CD4-positive, alpha-beta T cell treated with Interleukin-2 at 100 ng/mL for 4 hours (primary cell): ENCODE data around the gene MYO5B.
"Not testable (repeated sequence)": the region's sequence is repeated elsewhere in the genome, so short reads cannot be mapped to it uniquely, and the experiment has no call there.

Experiments used
- DNase-seq: peaks from one replicate; pipeline ENCODE4 v3.0.0-alpha.2; 2020; ENCODE audit warnings: low spot score

The MYO5B gene

DNA sequence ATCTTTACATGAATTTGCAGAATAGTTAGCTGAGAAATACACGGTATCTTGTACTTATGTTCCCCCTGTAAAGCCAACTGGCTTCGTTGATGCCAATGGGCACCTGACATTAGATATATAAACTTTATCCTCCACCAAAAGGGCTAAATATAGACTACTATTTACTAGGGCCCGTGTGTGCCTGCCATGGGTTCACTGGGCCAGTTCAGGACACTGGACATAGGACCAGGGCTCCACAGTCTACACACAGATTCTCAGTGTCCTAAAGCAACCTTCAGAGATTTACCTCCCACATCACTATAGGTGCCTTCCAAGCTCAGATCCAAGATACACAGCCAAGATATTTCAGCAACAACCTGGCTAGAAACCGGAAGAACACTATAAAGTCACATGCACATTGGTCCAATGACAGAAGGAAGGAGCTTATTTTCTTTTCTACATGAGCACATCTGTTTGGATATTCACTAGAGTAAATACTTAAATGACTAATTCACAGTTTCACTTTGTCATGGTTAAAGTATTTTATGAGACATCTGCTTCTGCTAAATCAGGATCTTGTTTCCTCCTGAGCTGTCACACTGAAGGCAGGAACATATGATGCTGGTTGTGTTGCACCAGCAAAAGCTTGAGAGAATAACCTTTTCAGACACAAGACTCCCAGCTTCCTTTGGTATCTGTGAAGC, 95.1 kb downstream of the MYO5B start:
- no peak for DNase-seq

- DNase-seq, result no peak
Measured at GRCh38 chr18:50097702-50098101, 97.2 kb downstream of the MYO5B start.

- no peak for DNase-seq
Measured at GRCh38 chr18:50096766-50097435, 98.0 kb downstream of the MYO5B start.

GRCh38 chr18:50094786-50095185, 100.2 kb downstream of the MYO5B start:
- DNase-seq, result not testable (repeated sequence)

DNA sequence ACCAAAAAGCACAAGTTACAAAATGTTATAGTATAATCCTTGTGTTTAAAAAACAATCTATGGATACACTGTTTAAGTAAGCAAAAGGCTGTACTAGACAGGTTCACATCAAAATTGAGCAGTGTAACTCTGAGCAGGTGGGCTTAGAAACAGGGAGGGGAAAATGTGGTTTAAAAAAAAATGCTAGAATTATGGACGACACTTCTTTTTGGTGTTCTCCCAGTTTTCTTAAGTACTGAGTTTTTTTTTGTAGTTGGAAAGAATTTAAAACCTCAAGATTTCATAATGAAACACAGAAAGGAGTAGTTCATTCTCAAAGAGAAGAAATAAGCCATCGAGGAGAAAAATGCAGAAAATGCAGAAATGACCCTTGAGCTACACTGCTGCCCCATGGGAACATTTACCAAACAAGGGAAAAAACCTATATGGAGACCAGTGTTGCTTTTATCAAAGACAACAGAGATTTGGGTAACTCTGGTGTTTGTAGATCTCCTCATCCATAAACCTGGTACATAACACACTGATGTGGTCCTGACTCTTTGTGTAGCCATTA, 100.7 kb downstream of the MYO5B start:
- no peak for DNase-seq

GRCh38 chr18:50093366-50094064, 101.4 kb downstream of the MYO5B start:
- no peak for DNase-seq

DNA sequence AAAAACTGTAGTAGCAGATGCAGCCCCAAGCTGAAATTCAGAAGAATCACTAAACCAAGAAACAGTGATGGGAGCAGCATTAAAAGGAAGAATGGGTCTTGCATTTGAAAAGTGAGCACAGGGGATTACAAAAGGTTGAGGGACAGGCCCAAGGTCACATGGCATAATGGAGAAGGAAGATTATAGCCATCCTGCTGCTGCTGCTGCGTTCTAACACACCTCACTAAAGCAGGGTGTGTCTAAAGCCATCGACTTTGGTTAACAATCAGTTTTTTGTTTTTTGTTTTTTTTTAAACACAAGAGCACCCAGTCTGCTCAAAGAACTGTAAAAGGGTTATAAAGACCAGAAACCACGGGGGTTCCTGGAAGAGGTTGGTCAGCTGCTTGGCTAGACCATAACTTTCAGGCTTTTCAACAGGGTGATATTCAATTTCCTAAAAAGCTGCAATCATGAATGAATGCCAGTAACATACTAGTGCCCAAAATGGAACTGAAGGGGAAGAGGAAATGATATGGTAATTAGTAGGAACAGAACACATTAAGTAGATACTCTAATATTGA, 102.6 kb downstream of the MYO5B start:
- no peak for DNase-seq

- no peak for DNase-seq
Measured at GRCh38 chr18:50091509-50092244, 103.3 kb downstream of the MYO5B start.

GRCh38 chr18:50090370-50091312, 104.3 kb downstream of the MYO5B start:
- DNase-seq, result no peak

GRCh38 chr18:50089702-50090101, 105.2 kb downstream of the MYO5B start:
- no peak for DNase-seq

GRCh38 chr18:50083708-50084107, 111.2 kb downstream of the MYO5B start:
- no peak for DNase-seq

GRCh38 chr18:50080932-50081560, 113.9 kb downstream of the MYO5B start:
- DNase-seq, result no peak

DNA sequence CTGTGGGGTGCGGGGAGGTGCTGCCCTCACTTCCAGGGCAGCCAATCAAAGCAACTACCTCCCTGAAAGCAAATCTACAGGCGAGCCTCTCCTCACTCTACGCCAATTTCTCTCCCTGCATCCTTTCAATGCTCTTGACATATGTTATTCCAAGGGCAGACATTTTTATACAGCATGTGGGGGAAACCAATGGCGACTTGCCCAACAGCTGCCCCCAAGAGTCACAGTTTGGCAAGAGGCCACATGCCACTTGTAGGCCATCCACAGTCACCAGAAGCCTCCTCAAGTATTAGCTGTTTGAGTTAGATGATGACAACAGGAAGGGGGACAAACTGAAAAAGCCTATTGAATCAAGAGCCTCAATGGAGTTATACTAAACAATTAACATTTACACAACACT, 114.6 kb downstream of the MYO5B start:
- no peak for DNase-seq

DNA sequence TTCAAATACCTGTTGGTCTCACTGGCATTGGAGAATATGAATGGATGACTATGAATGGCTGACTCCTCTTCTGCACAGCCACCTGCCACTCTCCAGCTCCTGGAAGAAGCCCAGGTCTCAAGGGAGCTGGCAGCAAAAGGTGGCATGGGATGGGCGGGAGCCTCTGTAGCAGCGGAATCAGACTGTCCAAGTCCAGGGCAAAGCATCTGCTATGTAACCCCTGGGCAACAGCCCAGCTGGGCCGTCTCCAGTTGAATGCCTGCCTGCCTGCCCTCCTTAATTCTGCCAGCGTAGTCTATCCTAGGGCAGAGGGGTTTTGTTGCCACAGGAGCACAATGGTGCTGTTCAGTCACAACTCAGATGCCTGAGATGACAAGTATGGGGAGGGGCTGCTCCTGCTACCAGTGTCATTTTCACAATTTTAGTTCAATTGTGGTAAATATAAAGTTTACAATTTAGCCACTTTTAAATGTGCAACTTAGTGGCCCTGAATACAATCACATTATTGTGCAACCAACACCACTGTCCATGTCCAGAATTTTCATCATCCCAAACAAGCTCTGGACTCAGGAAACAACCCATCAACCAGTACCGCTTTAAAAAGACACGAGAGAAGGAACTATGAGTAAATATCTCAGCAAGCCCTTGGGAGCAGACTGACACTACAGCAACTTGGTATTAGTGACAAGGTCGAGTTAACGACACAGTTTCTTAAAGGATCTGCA, 115.2 kb downstream of the MYO5B start:
- DNase-seq, result no peak

DNA sequence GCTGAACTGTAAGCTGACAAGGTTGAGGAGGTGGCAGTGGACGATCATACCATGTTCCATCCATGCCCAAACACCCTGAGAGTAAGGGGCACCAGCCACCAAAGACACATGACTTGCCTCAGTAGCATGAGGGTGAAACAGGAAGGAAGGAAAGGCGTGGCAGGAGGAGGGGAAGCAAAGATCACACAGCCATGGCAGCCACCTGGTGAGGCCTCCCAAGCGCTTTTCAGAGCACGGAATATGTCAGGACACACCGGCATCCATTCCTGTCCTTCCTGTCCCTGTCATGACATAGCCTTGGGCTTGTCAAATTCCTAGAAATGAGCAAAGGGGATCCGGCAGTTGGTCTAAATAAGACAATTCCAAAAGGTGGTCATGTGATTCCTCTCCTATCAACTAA, 118.7 kb downstream of the MYO5B start:
- no peak for DNase-seq

- DNase-seq, result no peak
Measured at GRCh38 chr18:50075772-50076171, 119.2 kb downstream of the MYO5B start.

DNA sequence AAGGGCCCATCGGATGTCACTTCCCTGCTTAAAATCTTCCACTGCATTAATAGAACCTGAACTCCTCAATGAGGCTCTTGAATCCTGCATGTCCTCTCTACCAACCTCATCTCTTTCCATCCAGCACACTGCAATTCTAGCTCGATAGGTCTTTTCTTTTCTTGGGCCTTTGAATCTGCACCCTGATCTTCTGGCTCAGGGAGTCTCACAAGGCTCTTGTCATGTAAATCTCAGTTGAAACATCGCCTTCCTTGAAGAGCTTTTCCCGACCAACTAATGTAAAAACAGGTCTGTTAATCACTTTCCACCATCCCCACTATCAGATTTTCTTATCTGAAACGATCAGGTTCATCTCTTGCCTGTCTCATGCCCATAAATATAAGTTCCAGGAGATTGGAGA, 120.5 kb downstream of the MYO5B start:
- DNase-seq, result no peak

DNA sequence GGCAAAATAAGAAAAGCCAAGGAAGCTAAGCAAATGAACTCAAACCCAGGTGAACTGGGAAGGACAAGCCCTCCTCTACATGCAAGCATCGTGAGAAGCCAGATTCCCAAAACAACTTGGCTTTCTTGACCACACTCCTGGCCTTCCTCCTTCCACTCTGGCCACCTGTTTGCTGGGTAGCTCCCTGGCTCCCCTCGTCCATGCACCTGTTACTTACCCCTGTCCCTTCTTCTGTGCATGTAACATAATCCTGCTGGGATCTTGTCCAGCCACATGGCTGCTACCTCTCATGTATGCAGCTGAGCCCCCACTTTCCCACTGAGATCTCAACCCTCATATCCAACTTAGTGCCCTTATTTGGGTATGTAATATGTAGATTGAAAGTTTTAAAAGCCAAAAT, 121.6 kb downstream of the MYO5B start:
- no peak for DNase-seq

GRCh38 chr18:50072146-50072545, 122.8 kb downstream of the MYO5B start:
- no peak for DNase-seq

GRCh38 chr18:50071397-50071796, 123.5 kb downstream of the MYO5B start:
- no peak for DNase-seq
